KMS-11 (cell line): ENCODE data around the gene ASPHD1.

Source experiments
- H2AFZ ChIP-seq: fragments of 200-600 bp; sonication (generic); 2 replicates; pipeline ENCODE4 v1.6.1; 2016; ENCODE audit warnings: antibody characterized with exemption, mixed run types, low read depth
- H3K27ac ChIP-seq: fragments of 200-600 bp; sonication (generic); 2 replicates; pipeline ENCODE4 v1.6.1; 2016; ENCODE audit warnings: mild to moderate bottlenecking, mixed run types
- H3K27me3 ChIP-seq: fragments of 200-600 bp; sonication (generic); 2 replicates; pipeline ENCODE4 v1.6.1; 2017; ENCODE audit warnings: mild to moderate bottlenecking, low read depth, mixed run types, moderate library complexity; ENCODE audit not compliant: insufficient read depth
- H3K36me3 ChIP-seq: fragments of 200-600 bp; sonication (generic); 2 replicates; pipeline ENCODE4 v1.6.1; 2017; ENCODE audit warnings: mild to moderate bottlenecking, mixed run types; ENCODE audit not compliant: insufficient read depth
- H3K4me1 ChIP-seq: fragments of 200-600 bp; sonication (generic); 2 replicates; pipeline ENCODE4 v1.6.1; 2016; ENCODE audit warnings: mild to moderate bottlenecking, low read depth, mixed run types; ENCODE audit not compliant: poor library complexity, severe bottlenecking
- H3K4me2 ChIP-seq: fragments of 200-600 bp; sonication (generic); 2 replicates; pipeline ENCODE4 v1.7.0; 2016; ENCODE audit warnings: mild to moderate bottlenecking, mixed run types
- H3K4me3 ChIP-seq: fragments of 200-600 bp; sonication (generic); IDR thresholded peaks from 2 replicates; pipeline ENCODE4 v1.6.1; 2017; ENCODE audit warnings: low read depth, low read length, mixed read lengths; ENCODE audit not compliant: insufficient read depth
- H3K79me2 ChIP-seq: fragments of 200-600 bp; sonication (generic); 2 replicates; pipeline ENCODE4 v1.6.1; 2016; ENCODE audit warnings: low read depth, mixed run types; ENCODE audit not compliant: insufficient read depth
- H3K9ac ChIP-seq: fragments of 200-600 bp; sonication (generic); 2 replicates; pipeline ENCODE4 v1.6.1; 2016; ENCODE audit warnings: mild to moderate bottlenecking, mixed run types
- H4K20me1 ChIP-seq: fragments of 200-600 bp; sonication (generic); 2 replicates; pipeline ENCODE4 v1.6.1; 2016; ENCODE audit warnings: mild to moderate bottlenecking, mixed run types; ENCODE audit not compliant: insufficient read depth
- TF ChIP-seq, protein P1 (sequence below): fragments of 200-600 bp; sonication (generic); conservative IDR thresholded peaks from 2 replicates; pipeline ENCODE4 v1.6.1; 2017; ENCODE audit warnings: low read depth, mild to moderate bottlenecking, antibody characterized with exemption, low read length, moderate library complexity, mixed read lengths

ASPHD1 gene

DNA sequence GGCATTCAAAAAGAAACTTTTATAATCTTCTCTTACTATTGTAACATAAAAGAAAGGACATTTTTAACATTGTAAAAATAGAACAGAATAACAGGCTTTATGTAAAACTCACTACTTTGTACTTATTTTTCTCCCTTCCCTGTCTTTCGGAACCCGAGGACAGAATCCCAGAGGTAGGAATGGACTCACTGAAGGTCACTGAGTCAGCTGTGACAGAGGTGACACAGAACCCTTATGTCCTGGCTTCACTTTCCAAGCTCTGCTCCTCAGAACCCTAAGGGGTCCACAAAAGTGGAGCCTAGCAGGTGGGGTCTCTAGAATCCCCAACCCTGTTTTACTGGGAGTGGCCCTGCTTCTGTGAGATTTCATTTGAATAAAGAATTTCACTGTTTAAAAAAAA lies 22.0 kb downstream of the ASPHD1 start:
- H3K79me2 ChIP-seq, result peaks cover 11% of the 10 kb centered on the region; the same call in 1 of the 2 replicates
- H3K4me1 ChIP-seq, result peaks cover 23% of the 10 kb centered on the region
- H4K20me1 ChIP-seq, result no peaks in the 10 kb centered on the region
- no peak overlapping the region for H3K4me3 ChIP-seq
- no peaks in the 10 kb centered on the region for H3K27me3 ChIP-seq
- H3K9ac ChIP-seq, result no peak overlapping the region; the same call in 1 of the 2 replicates
- no peaks in the 10 kb centered on the region for H3K36me3 ChIP-seq
- H3K27ac ChIP-seq, result no peak overlapping the region
- H2AFZ ChIP-seq, result no peak overlapping the region
- TF ChIP-seq, protein P1, sequence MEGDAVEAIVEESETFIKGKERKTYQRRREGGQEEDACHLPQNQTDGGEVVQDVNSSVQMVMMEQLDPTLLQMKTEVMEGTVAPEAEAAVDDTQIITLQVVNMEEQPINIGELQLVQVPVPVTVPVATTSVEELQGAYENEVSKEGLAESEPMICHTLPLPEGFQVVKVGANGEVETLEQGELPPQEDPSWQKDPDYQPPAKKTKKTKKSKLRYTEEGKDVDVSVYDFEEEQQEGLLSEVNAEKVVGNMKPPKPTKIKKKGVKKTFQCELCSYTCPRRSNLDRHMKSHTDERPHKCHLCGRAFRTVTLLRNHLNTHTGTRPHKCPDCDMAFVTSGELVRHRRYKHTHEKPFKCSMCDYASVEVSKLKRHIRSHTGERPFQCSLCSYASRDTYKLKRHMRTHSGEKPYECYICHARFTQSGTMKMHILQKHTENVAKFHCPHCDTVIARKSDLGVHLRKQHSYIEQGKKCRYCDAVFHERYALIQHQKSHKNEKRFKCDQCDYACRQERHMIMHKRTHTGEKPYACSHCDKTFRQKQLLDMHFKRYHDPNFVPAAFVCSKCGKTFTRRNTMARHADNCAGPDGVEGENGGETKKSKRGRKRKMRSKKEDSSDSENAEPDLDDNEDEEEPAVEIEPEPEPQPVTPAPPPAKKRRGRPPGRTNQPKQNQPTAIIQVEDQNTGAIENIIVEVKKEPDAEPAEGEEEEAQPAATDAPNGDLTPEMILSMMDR, result no peak
- no peak overlapping the region for H3K4me2 ChIP-seq

- Histone ChIP-seq H3K27ac (no peak overlapping the region), H3K27me3 (no peaks in the 10 kb centered on the region), H3K36me3 (no peaks in the 10 kb centered on the region)
Observed at GRCh38 chr16:29922986-29923501, 22.8 kb downstream of the ASPHD1 start.

DNA sequence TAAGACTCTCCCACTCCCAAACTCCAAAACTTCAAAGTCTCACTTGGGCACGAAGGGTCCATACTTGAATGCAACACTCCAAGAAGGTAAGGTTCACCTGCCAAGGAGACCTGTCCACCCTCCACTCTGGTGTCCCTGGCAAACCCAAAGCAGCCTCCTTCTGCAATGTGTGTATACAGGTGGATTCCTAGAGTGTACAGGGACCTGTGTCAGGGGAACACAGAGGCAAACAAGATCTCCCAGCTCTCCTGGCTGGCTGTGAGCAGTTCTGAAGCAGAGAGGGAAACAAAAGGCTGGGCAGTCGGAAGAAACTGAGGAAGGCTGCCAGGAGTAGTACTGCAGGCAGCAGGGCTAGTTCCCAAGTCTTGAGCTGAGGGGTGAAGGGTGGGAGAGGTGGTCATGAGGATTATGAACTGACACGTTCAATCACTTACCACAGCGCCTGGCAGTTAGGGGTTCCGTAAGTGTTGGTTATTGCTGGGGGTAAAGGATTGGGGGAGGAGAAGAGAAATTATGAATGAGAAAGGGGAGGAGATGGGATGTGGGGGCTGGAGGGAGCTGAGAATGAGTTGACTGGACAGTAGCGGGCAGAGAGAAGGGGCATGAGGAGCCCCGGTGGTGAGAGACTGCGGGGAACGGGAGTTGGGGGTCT lies 24.9 kb downstream of the ASPHD1 start:
- no peaks in the 10 kb centered on the region for H4K20me1 ChIP-seq
- H3K36me3 ChIP-seq, result no peaks in the 10 kb centered on the region
- H3K27ac ChIP-seq, result no peak overlapping the region
- TF ChIP-seq, protein P1, result no peak
- H3K4me2 ChIP-seq, result peak overlapping the region; percentile 70
- peaks cover 28% of the 10 kb centered on the region for H3K4me1 ChIP-seq
- peak overlapping the region; percentile 93 for H2AFZ ChIP-seq
- no peaks in the 10 kb centered on the region for H3K27me3 ChIP-seq
- peak overlapping the region; percentile 68; the same call in 1 of the 2 replicates for H3K9ac ChIP-seq
- H3K79me2 ChIP-seq, result peaks cover 11% of the 10 kb centered on the region; the same call in 1 of the 2 replicates
- no peak overlapping the region for H3K4me3 ChIP-seq

More at GRCh38 chr16:29922986-29923501, 22.8 kb downstream of the ASPHD1 start:
- Histone ChIP-seq H3K4me1 (peaks cover 28% of the 10 kb centered on the region), H3K79me2 (peaks cover 11% of the 10 kb centered on the region; the same call in 1 of the 2 replicates), H2AFZ (no peak overlapping the region), H3K4me2 (no peak overlapping the region), H3K4me3 (no peak overlapping the region), H4K20me1 (no peaks in the 10 kb centered on the region), H3K9ac (no peak overlapping the region)
- TF ChIP-seq, protein P1, result no peak

DNA sequence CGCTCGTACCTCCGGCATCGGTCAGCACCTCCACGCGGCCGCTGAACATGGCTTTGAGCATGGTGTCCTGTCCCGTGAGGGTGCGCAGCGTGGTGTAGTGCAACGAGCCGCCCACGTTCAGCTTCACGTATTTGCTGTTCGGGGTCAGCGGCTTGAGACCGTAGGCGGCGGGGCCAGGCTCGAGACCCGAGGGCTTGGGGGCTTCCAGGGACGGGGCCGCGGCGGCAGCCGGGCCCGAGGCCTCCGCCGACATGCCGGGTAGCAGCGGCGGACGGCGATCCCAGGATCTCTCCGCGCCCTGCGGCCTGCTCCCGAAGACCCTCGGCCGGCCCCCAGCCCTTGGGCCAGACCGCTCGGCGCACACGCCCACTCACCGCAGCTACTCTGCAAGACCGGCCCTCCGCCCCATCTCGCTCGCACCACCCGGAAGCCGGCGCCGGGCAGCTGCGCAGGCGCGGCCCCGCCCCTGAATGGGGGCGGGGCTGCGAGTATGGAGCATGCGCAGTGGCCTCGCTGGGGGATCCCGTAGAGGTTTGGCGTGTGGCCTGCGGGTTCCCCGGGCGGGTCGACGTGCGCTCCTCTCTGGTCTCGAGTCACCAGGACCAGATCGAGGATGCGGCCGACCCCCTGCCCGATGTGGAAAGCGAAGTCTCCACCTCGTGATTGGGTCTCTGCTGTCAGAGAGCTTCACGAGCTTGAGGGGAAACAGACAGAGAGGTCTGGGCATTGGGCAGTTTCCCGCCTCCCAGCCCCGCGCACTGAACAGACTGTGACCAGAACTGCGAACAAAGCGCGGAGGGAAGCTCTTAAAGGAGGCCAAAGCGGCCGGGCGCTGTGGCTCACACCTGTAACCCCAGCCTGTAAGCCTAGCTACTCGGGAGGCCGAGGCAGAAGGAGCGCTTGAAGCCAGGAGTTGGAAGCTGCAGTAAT lies 25.8 kb downstream of the ASPHD1 start, which contains the start of gene KCTD13:
TSS of gene KCTD13 (minus strand) at position 446 of the 930 bp plus-strand sequence. CDS start at position 253, 193 bp downstream.
- H3K4me3 ChIP-seq, result no peak within 1 kb of the TSS
- peaks cover 11% of the 10 kb centered on the region; the same call in 1 of the 2 replicates for H3K79me2 ChIP-seq
- peaks cover 28% of the 10 kb centered on the region for H3K4me1 ChIP-seq
- H3K4me2 ChIP-seq, result peak within 1 kb of the TSS; percentile 70
- no peaks in the 10 kb centered on the region for H3K27me3 ChIP-seq
- peak within 1 kb of the TSS; percentile 43 for H3K27ac ChIP-seq
- peak within 1 kb of the TSS; percentile 93 for H2AFZ ChIP-seq
- TF ChIP-seq, protein P1, result no peak
- H3K9ac ChIP-seq, result peak within 1 kb of the TSS; percentile 68; the same call in 1 of the 2 replicates
- no peaks in the 10 kb centered on the region for H3K36me3 ChIP-seq
- no peaks in the 10 kb centered on the region for H4K20me1 ChIP-seq
